ENCODE data around the gene HOXD9. TPM values are rescaled to one million over a fixed set of nuclear protein-coding genes. Genes with fewer than 3 reads are reported as not detected.

Gene HOXD9
- total and polyA plus RNA-seq, 2 of the 8 experiments (the other 6 are each of a cell fraction or from before 2014, with no cell fraction given) = not detected

DNA sequence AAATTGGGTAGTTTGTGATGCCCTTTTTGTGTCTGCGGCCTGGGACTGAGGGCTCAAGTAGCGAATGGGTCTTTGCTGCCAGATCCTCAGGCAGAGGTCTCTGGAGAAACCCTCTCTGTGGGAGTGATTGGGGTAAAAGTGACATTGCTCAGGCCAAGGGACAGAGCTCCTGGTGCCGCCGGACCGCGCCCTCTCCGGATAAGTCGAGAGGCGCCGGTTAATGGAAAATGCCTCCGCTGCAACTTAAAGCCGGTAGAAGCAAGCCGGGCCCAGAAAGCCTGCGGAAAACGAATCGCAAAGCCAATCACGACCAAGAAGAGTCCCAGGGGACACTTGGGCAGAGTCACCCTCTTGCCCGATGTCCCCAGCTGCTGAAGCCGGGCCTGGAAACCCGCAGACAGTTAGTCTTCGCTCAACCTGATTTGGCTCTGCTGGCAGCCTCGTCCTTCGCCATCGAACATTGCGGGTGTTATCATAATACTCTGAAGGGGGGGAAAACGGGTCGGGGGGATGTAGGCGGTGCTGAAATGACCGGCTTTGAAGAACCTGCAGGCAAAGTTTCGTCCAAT, 23.3 kb upstream of the HOXD9 start:
- DNase-seq (ENCODE audit: low read depth in 1 of 2, low spot score in 2 of 2) = peak in 1 of 2 experiments; percentile 48
- Histone ChIP-seq H2BK5ac (ENCODE audit: low read depth, low read length) (no peak overlapping the region), H2BK15ac (ENCODE audit: low read length) (peak overlapping the region; percentile 81; the same call in 1 of the 2 replicates), H3K14ac (ENCODE audit: insufficient read length) (no peak overlapping the region), H3K79me1 (ENCODE audit: low read depth, low read length) (no peaks in the 10 kb centered on the region), H3K4ac (replicated peaks; ENCODE audit: insufficient read length, low read depth, low read length) (no peak overlapping the region), H3K27me3 (replicated peaks in 1 of 4; ENCODE audit: control insufficient read depth in 3 of 4, extremely low read depth in 1 of 4, insufficient read depth in 3 of 4, low read length in 3 of 4) (peaks cover 79 to 99% (median 94%) of the 10 kb centered on the region in 4 experiments), H4K8ac (ENCODE audit: extremely low read depth, insufficient read depth, low read length) (peak overlapping the region; percentile 62; the same call in 1 of the 2 replicates), H2AK5ac (ENCODE audit: low read depth, low read length) (peak overlapping the region; percentile 88; the same call in 1 of the 2 replicates), H3K4me2 (ENCODE audit: insufficient read depth in 1 of 2, low read depth in 2 of 2, low read length in 2 of 2) (peak overlapping the region; percentile 14 to 53), H3K23me2 (ENCODE audit: low read depth, low read length) (peaks cover 6% of the 10 kb centered on the region), H3K4me3 (ENCODE audit: extremely low read depth in 1 of 4, insufficient read depth in 2 of 4, low read depth in 3 of 4, low read length in 4 of 4) (peak overlapping the region in 1 of 4 experiments; percentile 54; a peak in 1 of 8 replicates), H3K27ac (ENCODE audit: low read depth, low read length) (no peak overlapping the region), H2BK20ac (ENCODE audit: low read length) (0 out of 2 replicates have a peak overlapping the region, but pooled peaks have one; percentile 21), H2BK120ac (replicated peaks; ENCODE audit: low read depth, low read length) (no peak overlapping the region), H3K56ac (replicated peaks; ENCODE audit: insufficient read length, low read depth, low read length) (no peak overlapping the region), H3K18ac (ENCODE audit: extremely low read depth, low read length) (no peak overlapping the region), H4K20me1 (replicated peaks in 1 of 2; ENCODE audit: control insufficient read depth in 1 of 2, insufficient read depth in 2 of 2, low read length in 2 of 2) (peaks cover 7 to 35% of the 10 kb centered on the region in 2 experiments), H2BK12ac (ENCODE audit: low read depth, low read length) (peak overlapping the region; percentile 75; the same call in 1 of the 2 replicates), H3K79me2 (ENCODE audit: control insufficient read depth in 1 of 2, insufficient read depth in 2 of 2, low read length in 2 of 2) (no peaks in the 10 kb centered on the region), H3K9ac (replicated peaks in 1 of 4; ENCODE audit: extremely low read depth in 1 of 4, low read depth in 3 of 4, low read length in 3 of 4) (no peak overlapping the region), H3K9me3 (ENCODE audit: insufficient read depth in 2 of 2, low read depth in 1 of 2, low read length in 1 of 2) (no peaks in the 10 kb centered on the region), H3K4me1 (replicated peaks in 1 of 4; ENCODE audit: control insufficient read depth in 3 of 4, insufficient read depth in 4 of 4, low read length in 3 of 4) (peaks cover 0 to 25% (median 12%) of the 10 kb centered on the region in 4 experiments; a peak in 6 of 7 replicates), H4K91ac (replicated peaks; ENCODE audit: insufficient read length, low read length) (no peak overlapping the region), H4K5ac (ENCODE audit: insufficient read length, low read depth, low read length) (no peak overlapping the region), H2AFZ (ENCODE audit: low read length) (no peak overlapping the region), H3K23ac (ENCODE audit: insufficient read length) (no peak overlapping the region), H3K36me3 (ENCODE audit: control insufficient read depth in 2 of 4, insufficient read depth in 4 of 4, low read length in 3 of 4) (no peaks in the 10 kb centered on the region; a peak in 1 of 8 replicates)
- FAIRE-seq = no peak
- ChIA-PET POLR2A (ENCODE audit: partially characterized antibody) (interaction anchor here (0.7 to 3.4 kb wide), 2 partner anchors 19 to 79 kb away, joined by 3 to 8 read pairs; no protein-coding TSS in a partner anchor), CTCF (ENCODE audit: partially characterized antibody) (interaction anchor here (0.7 to 6.5 kb wide), 7 partner anchors 8 to 731 kb away, joined by 3 to 130 read pairs (median 5); partner anchors contain the start of gene EVX2)
- peak; percentile 71; the same call in 1 of the 2 replicates for TF ChIP-seq CBX8 (IDR thresholded peaks at IDR 0.05; ENCODE audit: borderline replicate concordance, low read depth, low read length)
- TF ChIP-seq RNF2 (IDR thresholded peaks at IDR 0.05; ENCODE audit: borderline replicate concordance, low read depth, low read length, missing control alignments, poor library complexity, severe bottlenecking) = peak; percentile 61
- no peak for TF ChIP-seq SIX5 (IDR thresholded peaks at IDR 0.05; ENCODE audit: low read depth, low read length)
- 6% methylated on average over 30 of the region's 30 CpGs; no CpG with 5 or more reads in 1 of the 2 experiments for WGBS, 2 experiments (ENCODE audit: extremely low coverage in 1 of 2, insufficient coverage in 1 of 2, insufficient read length in 1 of 2, insufficient replicate concordance in 2 of 2, low coverage in 1 of 2, low lambda C conversion rate in 2 of 2, missing lambda C conversion rate in 1 of 2)
